GM06990 (cell line): ENCODE results near the gene ATP8B4.

Experiments used
- DNase-seq: peaks from one replicate; pipeline ENCODE4 v3.0.0-alpha.2; 2011; ENCODE audit not compliant: insufficient read length; ENCODE audit errors: extremely low read depth
- H3K27me3 ChIP-seq: replicated peaks from 2 replicates; pipeline ENCODE4 v1.6.0; 2011; ENCODE audit warnings: low read length; ENCODE audit not compliant: control insufficient read depth, insufficient read depth
- H3K36me3 ChIP-seq: 2 replicates; pipeline ENCODE4 v1.5.1; 2011; ENCODE audit warnings: low read length; ENCODE audit not compliant: control insufficient read depth, insufficient read depth
- H3K4me3 ChIP-seq: replicated peaks from 2 replicates; pipeline ENCODE4 v1.5.1; 2011; ENCODE audit warnings: low read depth, mild to moderate bottlenecking, control low read depth, low read length
- CTCF ChIP-seq: IDR thresholded peaks from 2 replicates; pipeline ENCODE4 v1.5.1; 2011; ENCODE audit warnings: low read length, control low read depth, mild to moderate bottlenecking, inconsistent platforms; ENCODE audit not compliant: insufficient read depth, poor library complexity, severe bottlenecking

ATP8B4 gene

GRCh38 chr15:50143255-50143860 lies 24.3 kb upstream of the ATP8B4 start:
- no peak for DNase-seq
- Histone ChIP-seq H3K27me3 (no peaks in the 10 kb centered on the region), H3K4me3 (no peak overlapping the region), H3K36me3 (no peaks in the 10 kb centered on the region)
- no peak for TF ChIP-seq CTCF

- DNase-seq: no peak
- TF ChIP-seq CTCF: no peak
- H3K36me3 ChIP-seq: no peaks in the 10 kb centered on the region
- H3K27me3 ChIP-seq: 0 out of 2 replicates have a peak, but pooled peaks cover 2% of the 10 kb centered on the region
- no peak overlapping the region for H3K4me3 ChIP-seq
Measured at GRCh38 chr15:50141856-50142255, 22.8 kb upstream of the ATP8B4 start.

- DNase-seq: no peak
Measured at GRCh38 chr15:50140983-50141382, 21.9 kb upstream of the ATP8B4 start.

GRCh38 chr15:50140098-50140497 lies 21.1 kb upstream of the ATP8B4 start:
- Histone ChIP-seq H3K27me3 (0 out of 2 replicates have a peak, but pooled peaks cover 2% of the 10 kb centered on the region), H3K4me3 (no peak overlapping the region), H3K36me3 (no peaks in the 10 kb centered on the region)
- TF ChIP-seq CTCF: no peak
- no peak for DNase-seq

More at GRCh38 chr15:50140983-50141382, 21.9 kb upstream of the ATP8B4 start:
- Histone ChIP-seq H3K36me3 (no peaks in the 10 kb centered on the region), H3K4me3 (no peak overlapping the region), H3K27me3 (0 out of 2 replicates have a peak, but pooled peaks cover 2% of the 10 kb centered on the region)
- TF ChIP-seq CTCF: no peak

- no peak overlapping the region for H3K4me3 ChIP-seq
- peak; percentile 7 for TF ChIP-seq CTCF
- no peaks in the 10 kb centered on the region for H3K36me3 ChIP-seq
- no peak for DNase-seq
- 0 out of 2 replicates have a peak, but pooled peaks cover 2% of the 10 kb centered on the region for H3K27me3 ChIP-seq
Measured at GRCh38 chr15:50138391-50138790, 19.4 kb upstream of the ATP8B4 start.
